ENCODE measurements around the gene ELOVL1.

DNA sequence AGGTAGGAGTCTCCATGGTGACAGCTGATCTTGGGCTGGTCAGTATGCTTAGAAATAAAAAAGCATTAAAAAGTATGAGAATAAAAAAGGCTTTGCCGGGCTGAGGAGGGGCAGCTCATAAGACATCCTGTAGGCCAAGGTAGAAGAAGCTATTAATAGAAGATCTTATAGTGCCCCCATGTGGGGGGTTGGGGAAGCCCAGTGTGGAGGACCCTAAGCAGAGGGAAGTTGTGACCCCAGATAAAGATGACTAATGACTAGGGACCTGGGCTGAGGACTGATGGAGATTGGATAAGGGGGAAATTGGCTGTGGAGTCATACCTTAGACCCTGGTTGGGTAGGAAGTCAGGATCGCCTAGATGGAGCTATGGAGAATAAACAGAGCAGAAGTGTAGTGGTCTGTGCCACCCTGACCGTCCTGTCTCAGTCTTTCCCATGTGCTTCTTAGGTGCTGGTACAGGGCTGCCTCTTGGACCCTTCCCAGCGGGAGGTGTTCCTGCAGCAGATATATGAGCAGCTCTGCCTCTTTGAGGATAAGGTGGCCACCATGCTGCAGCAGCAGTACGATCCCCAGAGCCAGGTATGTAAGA is 46.9 kb upstream of the ELOVL1 start:
- TF ChIP-seq RAD21 (IDR thresholded peaks at IDR 0.05; ENCODE audit: low read depth) (peak; percentile 89), EZH2 (IDR thresholded peaks at IDR 0.05) (no peak), POLR2A (IDR thresholded peaks at IDR 0.05; ENCODE audit: borderline replicate concordance, extremely low read depth, insufficient read depth, insufficient read length) (no peak), POLR2AphosphoS5 (IDR thresholded peaks at IDR 0.05; ENCODE audit: low read depth, low read length) (no peak), SIN3A (IDR thresholded peaks at IDR 0.05; ENCODE audit: low read depth) (no peak), JUND (IDR thresholded peaks at IDR 0.05) (no peak), EZH2phosphoT487 (IDR thresholded peaks at IDR 0.05; ENCODE audit: borderline replicate concordance) (no peak), TCF7L2 (IDR thresholded peaks at IDR 0.05; ENCODE audit: borderline replicate concordance, extremely low read depth, insufficient read depth, insufficient read length) (no peak)
- TF ChIP-seq, protein P1, sequence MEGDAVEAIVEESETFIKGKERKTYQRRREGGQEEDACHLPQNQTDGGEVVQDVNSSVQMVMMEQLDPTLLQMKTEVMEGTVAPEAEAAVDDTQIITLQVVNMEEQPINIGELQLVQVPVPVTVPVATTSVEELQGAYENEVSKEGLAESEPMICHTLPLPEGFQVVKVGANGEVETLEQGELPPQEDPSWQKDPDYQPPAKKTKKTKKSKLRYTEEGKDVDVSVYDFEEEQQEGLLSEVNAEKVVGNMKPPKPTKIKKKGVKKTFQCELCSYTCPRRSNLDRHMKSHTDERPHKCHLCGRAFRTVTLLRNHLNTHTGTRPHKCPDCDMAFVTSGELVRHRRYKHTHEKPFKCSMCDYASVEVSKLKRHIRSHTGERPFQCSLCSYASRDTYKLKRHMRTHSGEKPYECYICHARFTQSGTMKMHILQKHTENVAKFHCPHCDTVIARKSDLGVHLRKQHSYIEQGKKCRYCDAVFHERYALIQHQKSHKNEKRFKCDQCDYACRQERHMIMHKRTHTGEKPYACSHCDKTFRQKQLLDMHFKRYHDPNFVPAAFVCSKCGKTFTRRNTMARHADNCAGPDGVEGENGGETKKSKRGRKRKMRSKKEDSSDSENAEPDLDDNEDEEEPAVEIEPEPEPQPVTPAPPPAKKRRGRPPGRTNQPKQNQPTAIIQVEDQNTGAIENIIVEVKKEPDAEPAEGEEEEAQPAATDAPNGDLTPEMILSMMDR (IDR thresholded peaks at IDR 0.05 in 2 of 3, conservative IDR thresholded peaks at IDR 0.05 in 1 of 3; ENCODE audit: borderline replicate concordance in 1 of 3, insufficient read depth in 1 of 3, low read depth in 2 of 3, low read length in 2 of 3): peak; percentile 69 to 77 (median 74); a peak in 5 of 6 replicates
- TF ChIP-seq, protein P2, sequence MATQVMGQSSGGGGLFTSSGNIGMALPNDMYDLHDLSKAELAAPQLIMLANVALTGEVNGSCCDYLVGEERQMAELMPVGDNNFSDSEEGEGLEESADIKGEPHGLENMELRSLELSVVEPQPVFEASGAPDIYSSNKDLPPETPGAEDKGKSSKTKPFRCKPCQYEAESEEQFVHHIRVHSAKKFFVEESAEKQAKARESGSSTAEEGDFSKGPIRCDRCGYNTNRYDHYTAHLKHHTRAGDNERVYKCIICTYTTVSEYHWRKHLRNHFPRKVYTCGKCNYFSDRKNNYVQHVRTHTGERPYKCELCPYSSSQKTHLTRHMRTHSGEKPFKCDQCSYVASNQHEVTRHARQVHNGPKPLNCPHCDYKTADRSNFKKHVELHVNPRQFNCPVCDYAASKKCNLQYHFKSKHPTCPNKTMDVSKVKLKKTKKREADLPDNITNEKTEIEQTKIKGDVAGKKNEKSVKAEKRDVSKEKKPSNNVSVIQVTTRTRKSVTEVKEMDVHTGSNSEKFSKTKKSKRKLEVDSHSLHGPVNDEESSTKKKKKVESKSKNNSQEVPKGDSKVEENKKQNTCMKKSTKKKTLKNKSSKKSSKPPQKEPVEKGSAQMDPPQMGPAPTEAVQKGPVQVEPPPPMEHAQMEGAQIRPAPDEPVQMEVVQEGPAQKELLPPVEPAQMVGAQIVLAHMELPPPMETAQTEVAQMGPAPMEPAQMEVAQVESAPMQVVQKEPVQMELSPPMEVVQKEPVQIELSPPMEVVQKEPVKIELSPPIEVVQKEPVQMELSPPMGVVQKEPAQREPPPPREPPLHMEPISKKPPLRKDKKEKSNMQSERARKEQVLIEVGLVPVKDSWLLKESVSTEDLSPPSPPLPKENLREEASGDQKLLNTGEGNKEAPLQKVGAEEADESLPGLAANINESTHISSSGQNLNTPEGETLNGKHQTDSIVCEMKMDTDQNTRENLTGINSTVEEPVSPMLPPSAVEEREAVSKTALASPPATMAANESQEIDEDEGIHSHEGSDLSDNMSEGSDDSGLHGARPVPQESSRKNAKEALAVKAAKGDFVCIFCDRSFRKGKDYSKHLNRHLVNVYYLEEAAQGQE (IDR thresholded peaks at IDR 0.05; ENCODE audit: low read depth): no peak
